ENCODE data around the gene CCDC86.

CCDC86 gene

GRCh38 chr11:60891103-60891741 is 49.3 kb downstream of the CCDC86 start (continued):
- no peak for TF ChIP-seq ZC3H10 (CRISPR knock-in tag; IDR thresholded peaks at IDR 0.05)
- TF ChIP-seq OSR1 (CRISPR knock-in tag; IDR thresholded peaks at IDR 0.05), result no peak
- no peak for TF ChIP-seq TSHZ2 (CRISPR knock-in tag; IDR thresholded peaks at IDR 0.05)
- no peak for TF ChIP-seq RARB (CRISPR knock-in tag; IDR thresholded peaks at IDR 0.05)
- no peak for TF ChIP-seq SNAI2 (CRISPR knock-in tag; IDR thresholded peaks at IDR 0.05)
- no peak for TF ChIP-seq GLIS3 (CRISPR knock-in tag; IDR thresholded peaks at IDR 0.05)
- no peak for TF ChIP-seq BACH2 (CRISPR knock-in tag; IDR thresholded peaks at IDR 0.05; ENCODE audit: borderline replicate concordance)
- TF ChIP-seq CREB5 (CRISPR knock-in tag; IDR thresholded peaks at IDR 0.05; ENCODE audit: low read depth), result no peak
- no peak for TF ChIP-seq ISL1 (CRISPR knock-in tag; IDR thresholded peaks at IDR 0.05)
- TF ChIP-seq ZFP3 (CRISPR knock-in tag; IDR thresholded peaks at IDR 0.05), result no peak

- ATAC-seq, result no peak
- no peak for TF ChIP-seq TCF4 (CRISPR knock-in tag; IDR thresholded peaks at IDR 0.05; ENCODE audit: borderline replicate concordance)
Measured at GRCh38 chr11:60895687-60896086, 53.8 kb downstream of the CCDC86 start.

- ATAC-seq, result no peak
- TF ChIP-seq ZFP30 (CRISPR knock-in tag; IDR thresholded peaks at IDR 0.05), result no peak
- no peak for TF ChIP-seq ESRRG (CRISPR knock-in tag; IDR thresholded peaks at IDR 0.05)
- TF ChIP-seq ZNF565 (CRISPR knock-in tag; conservative IDR thresholded peaks at IDR 0.05; ENCODE audit: low read depth), result no peak
- no peak for TF ChIP-seq POU6F1 (CRISPR knock-in tag; IDR thresholded peaks at IDR 0.05; ENCODE audit: borderline replicate concordance, low read depth)
- no peak for TF ChIP-seq PATZ1 (CRISPR knock-in tag; IDR thresholded peaks at IDR 0.05; ENCODE audit: borderline replicate concordance)
- TF ChIP-seq ZNF70 (CRISPR knock-in tag; IDR thresholded peaks at IDR 0.05), result no peak
- no peak for TF ChIP-seq ISL1 (CRISPR knock-in tag; IDR thresholded peaks at IDR 0.05)
- TF ChIP-seq OSR1 (CRISPR knock-in tag; IDR thresholded peaks at IDR 0.05), result no peak
- no peak for TF ChIP-seq RARB (CRISPR knock-in tag; IDR thresholded peaks at IDR 0.05)
- TF ChIP-seq TSHZ2 (CRISPR knock-in tag; IDR thresholded peaks at IDR 0.05), result no peak
- no peak for TF ChIP-seq ZFP3 (CRISPR knock-in tag; IDR thresholded peaks at IDR 0.05)
- TF ChIP-seq ARNTL (CRISPR knock-in tag; IDR thresholded peaks at IDR 0.05; ENCODE audit: borderline replicate concordance, low read depth), result no peak
- TF ChIP-seq CREB5 (CRISPR knock-in tag; IDR thresholded peaks at IDR 0.05; ENCODE audit: low read depth), result no peak
- no peak for TF ChIP-seq PPARA (CRISPR knock-in tag; IDR thresholded peaks at IDR 0.05; ENCODE audit: borderline replicate concordance)
Measured at GRCh38 chr11:60897496-60897895, 55.6 kb downstream of the CCDC86 start.
